ENCODE measurements around the gene ADGRE2. TPM values are rescaled to one million over a fixed set of nuclear protein-coding genes. Genes with fewer than 3 reads are reported as not detected.
"Not testable (repeated sequence)": the region's sequence is repeated elsewhere in the genome, so short reads cannot be mapped to it uniquely, and the experiment has no call there.

Gene ADGRE2
- total and polyA plus RNA-seq, 2 of the 4 experiments (the other 2 are of a cell fraction) = not detected

DNA sequence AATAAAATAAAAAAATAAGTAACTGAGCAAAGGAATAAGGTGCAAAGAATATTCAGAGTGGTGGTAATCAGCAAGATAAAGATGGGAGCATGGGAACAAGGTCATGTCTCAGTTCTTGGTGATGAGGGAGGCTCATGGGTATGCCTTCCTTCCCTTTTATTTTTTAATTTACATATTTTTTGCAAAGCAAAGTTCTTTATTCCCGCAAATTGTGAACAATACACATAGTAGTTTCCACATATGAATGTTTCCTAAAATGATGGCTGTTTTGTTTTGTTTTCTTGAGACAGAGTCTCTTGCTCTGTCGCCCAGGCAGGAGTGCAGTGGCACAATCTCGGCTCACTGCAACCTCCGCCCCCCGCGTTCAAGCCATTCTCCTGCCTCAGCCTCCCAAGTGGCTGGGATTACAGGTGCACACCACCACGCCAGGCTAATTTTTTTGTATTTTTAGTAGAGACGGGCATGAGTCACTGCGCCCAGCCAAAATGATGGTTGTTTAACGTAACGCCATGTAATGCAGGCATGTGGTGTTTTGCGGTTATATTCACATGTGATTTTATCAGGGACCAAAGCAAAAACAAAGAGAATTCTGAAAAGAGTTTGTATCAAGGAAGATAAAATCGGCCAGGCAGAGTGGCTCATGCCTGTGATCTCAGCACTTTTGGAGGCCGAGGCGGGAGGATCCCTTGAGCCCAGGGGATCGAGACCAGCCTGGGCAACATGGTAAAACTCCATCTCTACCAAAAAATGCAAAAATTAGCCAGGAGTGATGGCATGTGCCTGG, 4.5 kb upstream of the ADGRE2 start:
- TF ChIP-seq RCOR1 (IDR thresholded peaks at IDR 0.05; ENCODE audit: insufficient replicate concordance, low read length) = no peak
- H4K91ac ChIP-seq (ENCODE audit: insufficient read depth, low read depth, low read length) = no peak overlapping the region
- dilution Hi-C loops (cut with HindIII; ENCODE audit: low sequenced_read_pairs, unreplicated experiment) = no loop called here
- no peaks in the 10 kb centered on the region for H3K79me1 ChIP-seq (ENCODE audit: low read depth in 1 of 2, low read length in 2 of 2)
- no peak overlapping the region for H2AK9ac ChIP-seq (replicated peaks; ENCODE audit: low read depth, low read length, poor library complexity)
- H3K9ac ChIP-seq (ENCODE audit: low read depth, low read length) = no peak overlapping the region
- BruUV-seq (replicated peaks) = no TSS peak
- intact Hi-C loops (cut with micrococcal nuclease) = no loop called here
- no peak overlapping the region for H3K18ac ChIP-seq (ENCODE audit: low read depth, low read length)
- no peak overlapping the region for H3K23ac ChIP-seq (ENCODE audit: low read depth, low read length)
- 95% methylated on average over 4 of the region's 16 CpGs; no CpG with 5 or more reads in 1 of the 2 experiments for WGBS, 2 experiments (ENCODE audit: extremely low coverage in 2 of 2, insufficient read length in 1 of 2)
- no peaks in the 10 kb centered on the region for H4K20me1 ChIP-seq (ENCODE audit: insufficient read depth, low read length)
- ATAC-seq (ENCODE audit: low read depth) (no peak), DNase-seq (no peak)
- H3K14ac ChIP-seq (replicated peaks; ENCODE audit: low read depth, low read length) = no peak overlapping the region
- CTCF ChIA-PET = no interaction called here
- H3K27me3 ChIP-seq (ENCODE audit: control insufficient read depth, insufficient read depth, low read length) = no peaks in the 10 kb centered on the region
- H3K27ac ChIP-seq (ENCODE audit: insufficient read depth, low read length) = no peak overlapping the region
- no peak overlapping the region for H2BK120ac ChIP-seq (ENCODE audit: low read depth, low read length)
- no peak overlapping the region for H2BK20ac ChIP-seq (ENCODE audit: low read depth, low read length)
- H3K9me1 ChIP-seq (ENCODE audit: insufficient read depth, low read length) = no peaks in the 10 kb centered on the region
- no peak overlapping the region for H2BK5ac ChIP-seq (ENCODE audit: low read depth, low read length, poor library complexity, severe bottlenecking)
- H2AK5ac ChIP-seq (ENCODE audit: low read depth, low read length) = no peak overlapping the region
- in situ Hi-C loops (cut with MboI; ENCODE audit: low sequenced_read_pairs) = no loop called here
- H3K4ac ChIP-seq (ENCODE audit: low read depth, low read length) = no peak overlapping the region
- no peak overlapping the region for H4K8ac ChIP-seq (ENCODE audit: low read depth in 2 of 2, low read length in 2 of 2)
- H2AFZ ChIP-seq (replicated peaks; ENCODE audit: low read length, poor library complexity) = no peak overlapping the region
- no peak overlapping the region for H3K4me2 ChIP-seq (ENCODE audit: low read depth, low read length)
- peaks cover 3% of the 10 kb centered on the region; the same call in 1 of the 2 replicates for H3K9me3 ChIP-seq (ENCODE audit: control insufficient read depth, insufficient read depth, low read length)
- no peak overlapping the region for H3K4me3 ChIP-seq (ENCODE audit: insufficient read depth, low read depth, low read length)
- POLR2A ChIA-PET (ENCODE audit: unreplicated experiment) = no interaction called here
- H3K56ac ChIP-seq (ENCODE audit: extremely low read depth, insufficient read depth, low read length) = no peak overlapping the region
- no peaks in the 10 kb centered on the region for H3K4me1 ChIP-seq (ENCODE audit: control insufficient read depth, insufficient read depth, low read length)
- H2BK15ac ChIP-seq (ENCODE audit: low read depth, low read length) = no peak overlapping the region
- H4K5ac ChIP-seq (ENCODE audit: low read depth, low read length) = no peak overlapping the region
- no peaks in the 10 kb centered on the region for H3K36me3 ChIP-seq (ENCODE audit: control insufficient read depth, insufficient read depth, low read length)

DNA sequence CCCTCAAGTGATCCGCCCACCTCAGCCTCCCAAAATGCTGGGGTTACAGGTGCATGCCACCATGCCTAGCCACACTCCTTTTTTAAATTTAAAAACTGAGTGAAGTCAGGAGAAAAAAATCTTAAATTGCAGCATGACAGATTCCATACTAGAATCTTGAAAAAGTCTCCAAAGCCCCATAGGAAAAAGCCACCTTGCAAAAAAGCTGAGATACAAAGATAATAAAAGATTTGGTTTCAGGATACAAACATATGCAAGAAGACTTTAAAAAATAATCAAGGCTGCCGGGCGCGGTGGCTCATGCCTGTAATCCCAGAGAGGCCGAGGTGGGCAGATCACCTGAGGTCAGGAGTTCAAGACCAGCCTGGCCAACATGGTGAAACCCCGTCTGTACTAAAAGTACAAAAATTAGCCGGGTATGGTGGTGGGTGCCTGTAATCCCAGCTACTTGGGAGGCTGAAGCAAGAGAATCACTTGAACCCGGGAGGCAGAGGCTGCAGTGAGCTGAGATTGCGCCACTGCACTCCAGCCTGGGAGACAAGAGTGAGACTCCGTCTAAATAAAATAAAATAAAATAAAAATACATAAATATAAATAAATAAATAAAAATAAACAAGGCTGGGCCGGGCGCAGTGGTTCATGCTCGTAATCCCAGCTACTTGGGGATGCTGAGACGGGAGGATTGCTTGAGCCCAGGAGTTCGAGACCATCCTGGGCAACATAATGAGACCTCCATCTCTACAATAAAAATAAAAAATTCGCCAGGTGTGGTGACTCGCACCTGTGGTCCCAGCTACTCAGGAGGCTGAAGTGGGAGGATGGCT, 3.6 kb upstream of the ADGRE2 start:
- H2BK20ac ChIP-seq (ENCODE audit: low read depth, low read length); H2BK15ac ChIP-seq (ENCODE audit: low read depth, low read length); H3K4me1 ChIP-seq (ENCODE audit: control insufficient read depth, insufficient read depth, low read length); H2BK120ac ChIP-seq (ENCODE audit: low read depth, low read length); H2AK5ac ChIP-seq (ENCODE audit: low read depth, low read length); POLR2A ChIA-PET (ENCODE audit: unreplicated experiment); H2AK9ac ChIP-seq (replicated peaks; ENCODE audit: low read depth, low read length, poor library complexity); BruUV-seq (replicated peaks); DNase-seq; H3K27ac ChIP-seq (ENCODE audit: insufficient read depth, low read length); H3K27me3 ChIP-seq (ENCODE audit: control insufficient read depth, insufficient read depth, low read length); H3K36me3 ChIP-seq (ENCODE audit: control insufficient read depth, insufficient read depth, low read length); H4K91ac ChIP-seq (ENCODE audit: insufficient read depth, low read depth, low read length); H3K56ac ChIP-seq (ENCODE audit: extremely low read depth, insufficient read depth, low read length); CTCF ChIA-PET; H3K79me1 ChIP-seq (ENCODE audit: low read depth in 1 of 2, low read length in 2 of 2); H3K9me3 ChIP-seq (ENCODE audit: control insufficient read depth, insufficient read depth, low read length); H3K9me1 ChIP-seq (ENCODE audit: insufficient read depth, low read length); H2AFZ ChIP-seq (replicated peaks; ENCODE audit: low read length, poor library complexity); H3K4me3 ChIP-seq (ENCODE audit: insufficient read depth, low read depth, low read length); dilution Hi-C loops (cut with HindIII; ENCODE audit: low sequenced_read_pairs, unreplicated experiment); H3K14ac ChIP-seq (replicated peaks; ENCODE audit: low read depth, low read length); H3K23ac ChIP-seq (ENCODE audit: low read depth, low read length); ATAC-seq (ENCODE audit: low read depth); H3K18ac ChIP-seq (ENCODE audit: low read depth, low read length); in situ Hi-C loops (cut with MboI; ENCODE audit: low sequenced_read_pairs); H2BK5ac ChIP-seq (ENCODE audit: low read depth, low read length, poor library complexity, severe bottlenecking); H4K8ac ChIP-seq (ENCODE audit: low read depth in 2 of 2, low read length in 2 of 2); H4K20me1 ChIP-seq (ENCODE audit: insufficient read depth, low read length); H3K9ac ChIP-seq (ENCODE audit: low read depth, low read length); H4K5ac ChIP-seq (ENCODE audit: low read depth, low read length); intact Hi-C loops (cut with micrococcal nuclease); H3K4ac ChIP-seq (ENCODE audit: low read depth, low read length); H3K4me2 ChIP-seq (ENCODE audit: low read depth, low read length): not testable (repeated sequence)
- 85% methylated on average over 6 of the region's 17 CpGs; no CpG with 5 or more reads in 1 of the 2 experiments for WGBS, 2 experiments (ENCODE audit: extremely low coverage in 2 of 2, insufficient read length in 1 of 2)
